GM18505 (cell line): ENCODE measurements around the gene CCDC188.

Experiments
- ATAC-seq: cut with Tn5 transposase; IDR thresholded peaks from one replicate; pipeline ENCODE4 v1.9.1; 2021; ENCODE audit not compliant: unreplicated experiment
- POLR2A ChIP-seq: IDR thresholded peaks from 4 replicates; pipeline ENCODE4 v1.6.1; 2011; ENCODE audit warnings: borderline replicate concordance; ENCODE audit not compliant: insufficient read depth, insufficient read length; ENCODE audit errors: extremely low read depth

CCDC188 gene

DNA sequence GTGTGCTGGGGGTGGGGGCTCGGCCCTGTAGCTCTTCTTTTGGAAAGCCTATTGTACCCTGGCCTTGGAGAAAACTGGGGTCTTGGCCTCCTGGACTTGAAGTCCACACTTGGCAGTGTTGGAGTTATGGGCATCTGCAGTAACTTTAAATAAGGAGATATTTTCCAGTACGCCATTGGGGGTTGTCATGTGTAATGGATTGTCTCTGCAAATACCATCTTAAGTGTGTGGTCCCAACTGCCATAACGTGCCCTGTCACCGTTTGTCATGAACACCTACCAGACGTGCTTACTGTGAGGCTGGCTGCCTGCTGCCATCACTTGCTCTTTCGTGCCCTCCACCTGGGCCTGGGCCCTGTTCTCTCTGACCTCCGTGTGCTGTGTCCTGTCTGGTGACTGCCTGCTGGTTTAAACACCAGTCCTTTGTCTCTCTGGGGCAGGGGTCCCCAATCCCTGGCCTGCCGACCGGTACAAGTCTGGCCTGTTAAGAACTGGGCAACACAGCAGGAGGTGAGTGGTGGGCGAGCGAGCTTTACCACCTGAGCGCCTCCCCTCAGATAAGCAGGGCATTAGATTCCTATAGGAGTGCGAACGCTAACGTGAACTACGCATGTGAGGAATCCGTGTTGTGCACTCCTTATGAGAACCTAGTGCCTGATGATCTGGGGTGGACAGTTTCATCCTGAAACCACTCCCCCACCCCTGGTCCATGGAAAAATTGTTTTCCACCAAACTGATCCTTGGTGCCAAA, 22.8 kb downstream of the CCDC188 start:
- ATAC-seq, result no peak
- TF ChIP-seq POLR2A, result peak; percentile 14

DNA sequence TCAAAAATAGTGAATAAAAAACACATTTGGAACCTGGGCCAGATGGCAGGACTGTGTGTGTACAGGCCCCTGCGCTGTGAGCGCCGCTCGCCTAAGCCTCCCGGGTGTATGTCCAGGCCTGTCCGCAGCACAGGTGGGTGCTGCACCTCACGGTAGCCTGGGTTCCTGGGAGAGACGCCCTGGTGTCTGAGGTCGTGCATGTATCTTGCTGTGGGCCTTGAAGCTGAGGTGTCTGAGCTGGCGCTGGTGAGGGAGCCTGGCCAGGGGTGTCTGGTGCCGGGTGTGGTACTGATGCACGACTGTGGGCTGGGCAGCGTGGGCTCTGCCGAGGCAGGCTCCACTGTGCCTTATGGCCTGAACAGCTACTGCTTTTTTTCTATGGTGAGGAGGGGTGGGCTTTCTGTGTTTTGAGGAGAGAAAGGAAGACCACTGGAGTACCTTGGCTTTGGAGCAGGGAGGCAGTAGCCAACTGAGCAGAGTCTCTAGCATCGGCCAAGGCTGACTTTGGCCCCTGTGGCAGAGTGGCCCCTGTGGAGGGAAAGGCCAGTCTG, 23.5 kb downstream of the CCDC188 start:
- no peak for ATAC-seq
- no peak for TF ChIP-seq POLR2A

DNA sequence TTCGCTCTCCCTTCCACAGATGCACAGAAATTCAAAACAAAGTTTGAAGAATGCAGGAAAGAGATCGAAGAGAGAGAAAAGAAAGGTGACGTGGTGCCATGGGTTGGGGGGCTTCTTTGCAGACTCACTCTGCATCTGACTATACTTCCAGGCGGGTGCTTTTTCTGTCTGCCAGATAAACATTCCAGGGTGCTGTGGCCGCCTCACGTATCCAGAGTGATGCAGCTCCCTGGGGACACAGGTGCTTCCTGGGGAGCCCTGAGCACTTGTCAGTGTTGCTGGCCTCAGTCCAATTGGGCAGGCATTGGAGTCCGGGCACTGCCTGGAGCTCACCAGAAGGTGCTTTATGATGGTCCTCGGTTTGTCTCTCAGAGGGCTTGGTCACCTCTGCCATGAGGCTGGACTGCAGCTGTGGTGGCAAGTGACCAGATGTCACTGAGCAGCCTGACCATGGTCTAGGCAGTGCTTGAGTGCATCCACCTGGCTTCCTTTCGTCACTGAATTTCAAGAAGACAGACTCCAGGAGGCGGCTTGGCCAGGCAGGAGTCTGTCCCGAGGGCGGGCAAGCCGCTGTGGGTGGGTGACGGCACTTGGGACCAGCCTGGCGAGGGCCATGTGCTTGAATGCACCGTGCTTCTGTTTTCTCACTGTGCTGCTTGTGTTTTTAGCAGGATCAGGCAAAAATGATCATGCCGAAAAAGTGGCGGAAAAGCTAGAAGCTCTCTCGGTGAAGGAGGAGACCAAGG, 24.4 kb downstream of the CCDC188 start:
- no peak for TF ChIP-seq POLR2A
- no peak for ATAC-seq

DNA sequence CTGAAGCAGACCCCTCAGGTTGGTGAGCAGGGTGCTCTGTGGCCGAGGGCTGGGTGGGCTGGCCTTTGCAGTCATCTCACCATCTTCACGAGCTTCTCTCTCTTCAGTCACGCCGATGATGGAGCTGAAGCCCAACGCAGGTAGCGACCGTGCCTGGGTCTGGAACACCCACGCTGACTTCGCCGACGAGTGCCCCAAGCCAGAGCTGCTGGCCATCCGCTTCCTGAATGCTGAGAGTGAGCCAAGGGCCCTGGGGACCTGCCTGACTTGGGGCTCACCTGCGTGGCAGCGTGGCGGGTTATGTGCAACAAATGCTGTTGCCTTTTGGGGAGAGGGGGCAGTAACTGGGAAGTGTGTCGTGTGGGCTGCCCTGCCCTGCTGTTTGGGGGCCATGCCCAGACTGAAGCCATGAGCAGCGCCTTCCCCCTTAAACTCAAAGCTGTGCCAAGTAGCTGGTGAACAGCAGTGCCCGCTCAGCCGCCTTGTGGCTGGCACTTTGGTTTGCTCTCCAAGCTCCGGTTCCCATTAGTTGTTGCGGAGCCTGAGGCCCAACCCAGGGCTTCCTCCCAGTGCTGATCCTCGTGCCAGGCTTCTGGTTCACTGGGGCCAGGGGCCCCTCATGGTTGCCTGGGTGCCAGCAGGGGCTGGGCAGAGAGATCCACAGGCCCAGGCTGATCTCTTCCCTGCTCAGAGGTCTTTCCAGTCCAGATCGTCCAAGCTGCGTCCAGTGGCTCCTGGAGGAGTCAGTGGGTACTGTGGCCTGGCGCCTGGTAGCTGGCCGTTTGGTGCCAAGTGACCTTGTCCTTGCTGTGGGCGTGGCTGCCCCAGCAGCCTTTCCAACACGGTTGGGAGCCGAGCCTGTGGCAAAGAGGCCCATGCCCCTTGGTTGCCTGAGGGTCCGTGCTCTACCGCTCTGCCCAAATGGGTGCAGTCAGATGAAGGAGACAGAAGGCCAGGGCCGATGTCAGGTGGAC, 25.4 kb downstream of the CCDC188 start:
- TF ChIP-seq POLR2A, result no peak
- ATAC-seq, result no peak

DNA sequence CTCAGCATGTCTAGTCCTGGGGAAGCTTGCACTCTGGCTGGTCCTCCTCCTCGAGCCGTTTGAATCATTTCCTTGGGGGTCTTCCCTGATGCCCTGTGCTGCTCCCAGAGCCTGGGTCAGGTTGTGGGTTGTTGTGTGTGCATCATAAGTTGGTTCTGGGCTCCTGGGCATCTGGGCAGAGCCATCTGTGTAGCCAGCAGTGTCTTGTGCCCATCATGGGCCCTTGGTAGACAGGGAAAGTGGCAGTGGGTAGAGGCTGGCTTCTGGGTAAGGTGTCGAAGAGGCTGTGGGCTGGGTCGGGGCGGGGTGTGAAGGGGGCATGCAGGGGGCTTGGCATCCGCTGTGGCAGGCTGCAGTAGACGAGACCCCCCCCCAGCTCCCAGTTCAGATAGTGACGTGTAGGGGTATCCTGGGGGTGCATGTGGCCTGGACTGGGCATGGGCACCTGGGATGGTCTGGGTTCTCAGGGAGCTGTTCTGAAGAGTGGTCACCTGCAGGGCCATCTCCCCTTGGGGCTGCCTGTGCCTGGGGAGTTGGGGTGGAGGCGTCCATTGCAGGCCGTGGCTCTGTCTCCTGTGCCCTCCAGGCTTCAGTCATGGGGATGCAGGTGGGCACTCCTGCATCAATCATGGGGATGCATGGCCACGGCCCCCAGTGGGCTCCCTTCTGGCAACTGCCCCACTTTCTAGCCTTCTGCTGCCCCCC, 26.6 kb downstream of the CCDC188 start:
- ATAC-seq, result no peak
- TF ChIP-seq POLR2A, result no peak

DNA sequence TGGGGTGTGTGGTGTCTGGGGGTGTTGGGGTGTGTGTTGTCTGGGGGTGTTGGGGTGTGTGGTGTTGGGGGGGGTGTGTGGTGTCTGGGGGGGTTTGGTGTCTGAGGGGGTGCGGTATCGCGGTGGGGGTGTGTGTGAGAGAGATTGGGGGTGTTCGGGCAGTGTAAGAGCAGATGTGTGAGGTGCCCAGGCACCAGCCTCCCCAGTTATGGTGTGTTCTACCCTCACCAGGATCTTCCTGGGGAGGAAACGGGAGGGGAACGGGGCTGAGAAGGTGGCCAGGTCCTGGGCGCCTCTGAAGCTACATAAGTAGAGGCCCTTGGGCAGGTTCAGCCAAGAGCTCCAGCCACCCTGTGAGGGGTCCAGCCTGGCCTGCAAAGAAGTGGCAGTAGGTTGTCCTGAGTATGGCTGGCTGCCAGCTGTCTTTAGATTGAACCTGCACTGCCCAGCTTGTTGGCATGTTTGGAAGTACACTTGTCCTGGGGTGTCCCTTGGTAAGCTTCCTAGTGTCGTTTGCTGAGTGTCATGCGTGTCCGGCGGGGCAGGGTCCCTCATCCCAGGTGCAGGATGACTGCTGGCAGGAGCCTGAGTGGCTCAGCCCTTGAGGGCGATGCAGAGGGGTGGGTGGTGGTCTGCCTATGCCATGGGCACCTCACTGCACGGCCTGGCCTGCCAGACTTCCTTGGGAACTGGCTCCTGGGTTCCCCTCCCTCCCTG, 27.3 kb downstream of the CCDC188 start:
- no peak for ATAC-seq
- no peak for TF ChIP-seq POLR2A

DNA sequence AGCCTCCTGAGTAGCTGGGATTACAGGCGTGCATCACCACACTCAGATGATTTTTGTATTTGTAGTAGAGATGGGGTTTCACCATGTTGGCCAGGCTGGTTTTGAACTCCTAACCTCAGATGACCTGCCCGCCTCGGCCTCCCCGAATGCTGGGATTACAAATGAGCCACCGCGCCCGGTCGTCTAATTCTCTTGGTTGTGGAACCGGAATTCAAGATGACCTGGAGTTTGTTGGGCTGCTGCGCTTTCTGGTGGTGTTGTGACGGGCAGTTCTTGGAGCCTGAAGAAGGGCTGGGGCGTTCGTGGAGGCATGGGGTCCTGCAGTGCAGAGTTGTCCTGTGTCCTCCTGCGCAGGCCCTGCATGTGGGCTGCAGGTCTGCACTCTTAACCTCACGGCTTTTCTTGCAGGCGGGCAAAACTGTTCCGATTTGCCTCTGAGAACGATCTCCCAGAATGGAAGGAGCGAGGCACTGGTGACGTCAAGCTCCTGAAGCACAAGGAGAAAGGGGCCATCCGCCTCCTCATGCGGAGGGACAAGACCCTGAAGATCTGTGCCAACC, 28.9 kb downstream of the CCDC188 start:
- no peak for ATAC-seq
- TF ChIP-seq POLR2A, result no peak

DNA sequence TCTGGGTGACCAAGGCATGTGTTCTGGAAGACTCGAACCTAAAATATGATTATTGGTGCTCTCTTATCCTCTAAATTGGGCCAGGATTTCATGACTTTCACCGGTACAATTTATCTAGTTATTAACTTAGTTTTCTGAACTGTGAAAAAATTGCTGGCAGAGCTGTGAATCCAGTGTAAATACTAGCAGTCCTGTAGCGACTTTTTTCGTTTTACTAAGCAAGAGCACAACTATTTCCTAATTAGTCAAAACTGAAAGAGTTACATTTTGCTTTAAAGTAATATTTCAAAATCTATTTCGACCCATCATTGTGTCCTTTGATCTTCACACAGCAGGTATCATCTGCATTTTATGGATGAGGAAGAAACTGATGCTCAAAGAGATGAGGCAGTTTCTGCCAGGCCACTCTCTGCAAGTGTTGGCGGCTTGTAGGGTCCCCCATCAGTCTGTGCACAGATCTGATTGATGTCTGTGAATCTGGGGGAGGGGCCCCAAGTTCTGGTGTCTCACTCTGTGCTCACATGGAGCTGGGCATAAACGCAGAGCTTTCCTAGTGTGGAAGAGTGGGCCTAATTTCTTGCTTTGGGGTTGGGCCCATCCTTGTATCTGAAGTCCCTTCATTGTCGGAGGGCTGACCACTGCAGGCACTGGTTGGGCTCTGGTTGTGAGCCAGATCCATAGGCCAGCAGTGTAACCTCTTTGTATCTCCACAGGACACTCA, 32.4 kb downstream of the CCDC188 start:
- TF ChIP-seq POLR2A, result no peak
- ATAC-seq, result no peak

DNA sequence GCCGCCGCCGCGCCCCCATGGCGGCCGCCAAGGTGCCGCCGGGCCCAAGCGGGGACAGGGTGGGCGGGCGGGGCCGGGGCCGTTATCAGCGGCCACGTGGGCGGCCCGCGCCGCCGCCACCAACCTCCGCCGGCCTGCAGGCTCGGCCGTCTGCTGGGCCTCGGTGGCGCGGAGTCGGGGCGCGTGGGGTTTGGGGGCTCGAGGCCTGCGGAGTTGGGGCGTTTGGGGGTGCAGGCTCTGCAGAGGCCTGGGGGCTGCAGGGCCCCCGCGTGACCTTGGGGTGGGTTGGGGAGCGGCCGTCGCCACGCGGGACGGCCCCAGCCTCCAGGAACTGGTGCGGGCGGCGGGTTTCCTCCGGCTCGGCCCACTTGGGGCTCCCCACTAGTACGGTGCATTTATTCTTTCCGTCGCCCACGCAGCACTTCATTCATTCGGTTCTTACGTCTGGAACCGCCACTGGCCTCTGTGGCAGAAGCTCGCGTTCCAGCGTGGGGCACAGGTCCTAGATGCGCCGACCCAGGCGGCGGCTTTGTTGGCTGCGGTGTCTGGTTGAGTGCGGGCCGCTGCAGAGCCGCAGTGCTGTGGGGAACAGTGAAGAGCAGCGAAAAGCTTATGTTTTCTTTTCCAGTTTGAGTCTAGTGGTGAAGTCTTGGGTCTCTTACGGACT, 33.1 kb downstream of the CCDC188 start:
- peak; percentile 21 for ATAC-seq
- peak; percentile 49 for TF ChIP-seq POLR2A

DNA sequence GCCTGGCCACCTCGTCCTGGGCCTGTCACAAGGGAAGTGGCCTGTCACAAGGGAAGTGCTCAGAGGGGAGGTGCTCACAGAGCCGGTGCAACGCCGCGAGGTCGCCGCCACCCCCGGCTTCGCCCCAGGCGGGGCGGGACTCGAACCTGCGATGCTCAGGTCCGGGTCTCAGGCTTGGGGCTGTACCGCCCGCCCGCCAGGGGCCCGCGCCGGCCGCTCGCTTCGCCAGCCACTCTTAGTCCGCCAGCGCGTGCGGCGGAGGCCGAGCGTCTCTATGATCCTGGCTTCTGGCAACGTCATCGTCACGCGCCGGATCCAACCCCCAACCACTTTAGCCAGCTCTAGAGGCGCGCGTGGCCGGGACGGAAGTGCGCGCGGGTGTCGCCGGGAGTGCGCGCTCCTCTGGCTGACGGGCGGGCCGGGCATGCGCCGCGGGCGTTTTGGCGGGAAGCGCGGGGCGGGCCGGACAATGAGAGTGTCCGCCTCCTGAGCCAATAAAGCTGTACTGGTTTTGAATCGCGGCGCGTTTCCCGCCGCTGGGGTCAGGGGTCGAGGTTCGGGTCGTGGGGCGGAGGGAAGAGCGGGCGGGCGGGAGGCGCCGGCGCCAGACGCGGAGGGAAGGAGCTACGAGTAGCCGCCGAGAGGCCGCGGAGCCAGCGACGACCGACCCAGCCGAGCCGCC, 33.8 kb downstream of the CCDC188 start, which contains the start of gene TRMT2A:
Gene TRMT2A (minus strand): TSS at position 276 of the 682 bp plus-strand sequence. CDS start 320 bp downstream, outside the sequence.
- peak; percentile 60 for TF ChIP-seq POLR2A
- ATAC-seq, result peak; percentile 70
